Neuronal stem cell (in vitro differentiated cells): ENCODE data around the gene GABARAP.

Experiments used
- DNase-seq: peaks from one replicate; pipeline ENCODE4 v3.0.0-alpha.2; 2013; ENCODE audit warnings: low spot score
- H2AFZ ChIP-seq: one replicate; pipeline ENCODE4 v1.6.1; 2013; ENCODE audit warnings: mild to moderate bottlenecking, low read length, inconsistent platforms
- H2AK5ac ChIP-seq: 2 replicates; pipeline ENCODE4 v1.6.1; 2013; ENCODE audit warnings: low read depth, mild to moderate bottlenecking, inconsistent platforms, low read length, moderate library complexity, mixed read lengths
- H2BK120ac ChIP-seq: 2 replicates; pipeline ENCODE4 v1.6.1; 2013; ENCODE audit warnings: low read depth, mild to moderate bottlenecking, inconsistent platforms, low read length, moderate library complexity, mixed read lengths
- H2BK12ac ChIP-seq: one replicate; pipeline ENCODE4 v1.6.1; 2013; ENCODE audit warnings: low read length, inconsistent platforms
- H2BK15ac ChIP-seq: 2 replicates; pipeline ENCODE4 v1.6.1; 2013; ENCODE audit warnings: mild to moderate bottlenecking, low read length, inconsistent platforms, mixed read lengths
- H2BK5ac ChIP-seq: one replicate; pipeline ENCODE4 v1.6.1; 2013; ENCODE audit warnings: inconsistent platforms, mild to moderate bottlenecking, low read length, moderate library complexity
- H3K14ac ChIP-seq: one replicate; pipeline ENCODE4 v1.6.1; 2013; ENCODE audit warnings: low read length, inconsistent platforms
- H3K18ac ChIP-seq: 2 replicates; pipeline ENCODE4 v1.6.1; 2013; ENCODE audit warnings: low read length, inconsistent platforms
- H3K23ac ChIP-seq: 2 replicates; pipeline ENCODE4 v1.6.1; 2013; ENCODE audit warnings: low read depth, mild to moderate bottlenecking, mixed read lengths, low read length, inconsistent platforms; ENCODE audit not compliant: poor library complexity
- H3K27ac ChIP-seq: replicated peaks from 3 replicates; pipeline ENCODE4 v1.5.1; 2013; ENCODE audit warnings: low read length, inconsistent platforms
- H3K27me3 ChIP-seq, 3 experiments: 2 replicates each; pipeline ENCODE4 v1.6.1; 2013; ENCODE audit warnings: low read length in 3 of 3, mild to moderate bottlenecking in 2 of 3, inconsistent platforms in 1 of 3, low read depth in 1 of 3, mixed read lengths in 1 of 3, moderate library complexity in 1 of 3; ENCODE audit not compliant: control insufficient read depth in 3 of 3, insufficient read depth in 3 of 3
- H3K36me3 ChIP-seq, 2 donors: replicated peaks in 1 of 2; 2 replicates each; pipeline ENCODE4 v1.6.1; 2013; ENCODE audit warnings: low read length in 2 of 2; ENCODE audit not compliant: control insufficient read depth in 2 of 2, insufficient read depth in 2 of 2
- H3K4ac ChIP-seq: 2 replicates; pipeline ENCODE4 v1.6.1; 2013; ENCODE audit warnings: inconsistent platforms, mild to moderate bottlenecking, low read length, moderate library complexity
- H3K4me1 ChIP-seq, 2 donors: 1 replicate in 1 of 2; 2 replicates in 1 of 2; pipeline ENCODE4 v1.6.1; 2013; ENCODE audit warnings: low read length in 2 of 2, low read depth in 1 of 2; ENCODE audit not compliant: control insufficient read depth in 2 of 2, insufficient read depth in 1 of 2
- H3K4me2 ChIP-seq: one replicate; pipeline ENCODE4 v1.6.1; 2013; ENCODE audit warnings: mild to moderate bottlenecking, low read length, inconsistent platforms; ENCODE audit not compliant: insufficient read depth, poor library complexity, severe bottlenecking
- H3K4me3 ChIP-seq, 2 donors: 2 replicates each; pipeline ENCODE4 v1.5.1; 2013; ENCODE audit warnings: low read length in 2 of 2, mild to moderate bottlenecking in 2 of 2, inconsistent platforms in 1 of 2, moderate library complexity in 1 of 2
- H3K79me1 ChIP-seq: one replicate; pipeline ENCODE4 v1.6.1; 2013; ENCODE audit warnings: low read depth, mild to moderate bottlenecking, inconsistent platforms, low read length, moderate library complexity
- H3K9ac ChIP-seq: one replicate; pipeline ENCODE4 v1.6.1; 2013; ENCODE audit warnings: mild to moderate bottlenecking, low read depth, low read length, inconsistent platforms; ENCODE audit not compliant: poor library complexity
- H3K9me3 ChIP-seq, 2 donors: replicated peaks in 1 of 2; 2 replicates each; pipeline versions ENCODE3 to v1.6.1; 2013; ENCODE audit warnings: low read length in 2 of 2, mild to moderate bottlenecking in 2 of 2, inconsistent platforms in 1 of 2, low read depth in 1 of 2, mixed read lengths in 1 of 2, moderate library complexity in 1 of 2; ENCODE audit not compliant: control insufficient read depth in 2 of 2, insufficient read depth in 1 of 2
- H4K8ac ChIP-seq: one replicate; pipeline ENCODE4 v1.6.1; 2013; ENCODE audit warnings: low read depth, mild to moderate bottlenecking, inconsistent platforms, low read length, moderate library complexity
- H4K91ac ChIP-seq: one replicate; pipeline ENCODE4 v1.6.1; 2013; ENCODE audit warnings: low read length, low read depth, mild to moderate bottlenecking, inconsistent platforms; ENCODE audit not compliant: poor library complexity
- WGBS, 2 donors: extraction: QIAGEN DNeasy Blood & Tissue Kit; methylation state at CpG; one replicate each; pipeline ENCODE4 v1.1.7; 2013; ENCODE audit warnings: missing lambda C conversion rate in 2 of 2, mixed read lengths in 1 of 2; ENCODE audit not compliant: insufficient read length in 2 of 2, insufficient replicate concordance in 1 of 2; ENCODE audit errors: extremely low coverage in 2 of 2; 5-methylcytosine and 5-hydroxymethylcytosine counted together

GABARAP gene

GRCh38 chr17:7289256-7290032 is 47.2 kb upstream of the GABARAP start:
- no peak overlapping the region for H3K23ac ChIP-seq
- no peak overlapping the region for H3K4me3 ChIP-seq
- WGBS, 2 donors = no CpG with 5 or more reads among the region's 18 CpGs
- H3K4me2 ChIP-seq = no peak overlapping the region
- H3K79me1 ChIP-seq = peaks cover 2% of the 10 kb centered on the region
- H2BK5ac ChIP-seq = no peak overlapping the region
- H2AK5ac ChIP-seq = no peak overlapping the region
- H3K14ac ChIP-seq = no peak overlapping the region
- H3K4me1 ChIP-seq = peaks cover 2 to 16% of the 10 kb centered on the region in 2 donors
- no peak overlapping the region for H2BK12ac ChIP-seq
- H3K27ac ChIP-seq = no peak overlapping the region
- peak overlapping the region; percentile 57 for H3K18ac ChIP-seq
- H3K27me3 ChIP-seq = peaks cover 0 to 28% (median 23%) of the 10 kb centered on the region in 3 experiments
- H3K36me3 ChIP-seq = peaks cover 2 to 7% of the 10 kb centered on the region in 2 donors
- H2BK15ac ChIP-seq = peak overlapping the region; percentile 58
- no peak for DNase-seq
- H4K91ac ChIP-seq = no peak overlapping the region
- no peak overlapping the region for H3K9ac ChIP-seq
- no peak overlapping the region for H2AFZ ChIP-seq
- no peak overlapping the region for H2BK120ac ChIP-seq
- no peaks in the 10 kb centered on the region for H3K9me3 ChIP-seq
- H4K8ac ChIP-seq = no peak overlapping the region
- no peak overlapping the region for H3K4ac ChIP-seq

- Histone ChIP-seq H3K18ac (no peak overlapping the region), H3K4me1 (peaks cover 8 to 15% of the 10 kb centered on the region in 2 donors), H2BK12ac (no peak overlapping the region), H3K9ac (no peak overlapping the region), H2AFZ (no peak overlapping the region), H2BK120ac (no peak overlapping the region), H3K4me2 (no peak overlapping the region), H2BK15ac (no peak overlapping the region), H3K9me3 (no peaks in the 10 kb centered on the region), H3K4me3 (no peak overlapping the region), H3K36me3 (peaks cover 2 to 7% of the 10 kb centered on the region in 2 donors), H4K8ac (no peak overlapping the region), H2BK5ac (no peak overlapping the region), H3K4ac (no peak overlapping the region), H3K79me1 (peaks cover 3% of the 10 kb centered on the region), H3K14ac (no peak overlapping the region), H3K27me3 (peaks cover 0 to 18% (median 0%) of the 10 kb centered on the region in 3 experiments), H2AK5ac (no peak overlapping the region), H3K27ac (no peak overlapping the region), H4K91ac (no peak overlapping the region), H3K23ac (peak overlapping the region; percentile 73)
- no CpG with 5 or more reads among the region's 12 CpGs for WGBS, 2 donors
- DNase-seq = no peak
These were observed 43.4 kb upstream of the GABARAP start for GRCh38 chr17:7285679-7286078.

GRCh38 chr17:7284911-7285310 is 42.7 kb upstream of the GABARAP start:
- H3K23ac ChIP-seq = no peak overlapping the region
- no peak overlapping the region for H2BK12ac ChIP-seq
- H3K9ac ChIP-seq = no peak overlapping the region
- no peak overlapping the region for H4K8ac ChIP-seq
- H3K18ac ChIP-seq = no peak overlapping the region
- DNase-seq = no peak
- H3K79me1 ChIP-seq = peaks cover 3% of the 10 kb centered on the region
- H3K9me3 ChIP-seq = no peaks in the 10 kb centered on the region
- peaks cover 2 to 7% of the 10 kb centered on the region in 2 donors for H3K36me3 ChIP-seq
- no peak overlapping the region for H3K4me3 ChIP-seq
- no peak overlapping the region for H3K27ac ChIP-seq
- no peak overlapping the region for H2BK120ac ChIP-seq
- H3K14ac ChIP-seq = no peak overlapping the region
- peak overlapping the region; percentile 24 for H2AK5ac ChIP-seq
- no CpG with 5 or more reads among the region's 16 CpGs for WGBS, 2 donors
- H2BK5ac ChIP-seq = no peak overlapping the region
- H3K4me2 ChIP-seq = no peak overlapping the region
- no peak overlapping the region for H4K91ac ChIP-seq
- H3K4ac ChIP-seq = peak overlapping the region; percentile 10
- H3K4me1 ChIP-seq = peaks cover 9 to 16% of the 10 kb centered on the region in 2 donors
- H2AFZ ChIP-seq = no peak overlapping the region
- peaks cover 0 to 18% (median 0%) of the 10 kb centered on the region in 3 experiments for H3K27me3 ChIP-seq
- H2BK15ac ChIP-seq = no peak overlapping the region

- peak overlapping the region; percentile 37 for H3K9ac ChIP-seq
- H4K8ac ChIP-seq = no peak overlapping the region
- H3K27ac ChIP-seq = no peak overlapping the region
- peak overlapping the region; percentile 15 for H3K14ac ChIP-seq
- no peak overlapping the region for H4K91ac ChIP-seq
- no peak overlapping the region for H3K18ac ChIP-seq
- WGBS, 2 donors = no CpG with 5 or more reads among the region's 18 CpGs
- H3K23ac ChIP-seq = peak overlapping the region; percentile 48
- H2AFZ ChIP-seq = no peak overlapping the region
- peaks cover 9 to 16% of the 10 kb centered on the region in 2 donors for H3K4me1 ChIP-seq
- no peak for DNase-seq
- H3K4ac ChIP-seq = peak overlapping the region; percentile 8
- no peak overlapping the region for H3K4me3 ChIP-seq
- no peak overlapping the region for H3K4me2 ChIP-seq
- H3K79me1 ChIP-seq = peaks cover 3% of the 10 kb centered on the region
- peak overlapping the region; percentile 87 for H2AK5ac ChIP-seq
- H3K36me3 ChIP-seq = peaks cover 2 to 7% of the 10 kb centered on the region in 2 donors
- H2BK15ac ChIP-seq = peak overlapping the region; percentile 38
- H2BK12ac ChIP-seq = peak overlapping the region; percentile 34
- H2BK5ac ChIP-seq = peak overlapping the region; percentile 10
- H3K9me3 ChIP-seq = no peaks in the 10 kb centered on the region
- H2BK120ac ChIP-seq = no peak overlapping the region
- H3K27me3 ChIP-seq = peaks cover 0 to 18% (median 5%) of the 10 kb centered on the region in 3 experiments
These were observed 41.4 kb upstream of the GABARAP start for GRCh38 chr17:7283471-7284216.
